ENCODE data around the gene HMGCS2.

Gene HMGCS2

DNA sequence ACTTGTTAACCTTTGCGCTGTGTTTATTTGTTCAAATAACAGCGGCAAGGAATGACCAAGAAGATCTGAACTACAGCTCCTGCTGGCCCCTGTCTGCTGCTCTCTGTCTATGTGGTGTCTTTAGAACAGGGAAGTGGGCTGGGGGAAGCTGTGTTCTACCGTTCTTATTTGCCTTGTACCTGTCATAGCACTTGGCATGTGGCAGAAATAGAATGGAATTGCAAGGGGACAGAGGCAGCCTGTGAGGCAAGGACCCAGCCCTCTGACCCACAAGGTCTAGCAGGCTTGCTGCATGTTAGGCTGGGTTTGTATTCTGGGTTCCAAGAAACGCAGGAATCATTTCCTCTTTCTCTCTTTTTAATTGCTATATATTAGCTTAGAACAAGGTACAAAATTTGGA, 20.7 kb downstream of the HMGCS2 start:
- ChIA-PET POLR2A (interaction anchor here (0.7 to 1.1 kb wide), 2 partner anchors 34 to 36 kb away, joined by 3 read pairs; partner anchors contain the start of gene PHGDH), CTCF (interaction anchor here (1.2 to 1.3 kb wide), 2 partner anchors 14 to 72 kb away, joined by 3 read pairs; no protein-coding TSS in a partner anchor)
- DNase-seq (ENCODE audit: extremely low spot score): no peak
- TF ChIP-seq SUZ12 (IDR thresholded peaks at IDR 0.05): no peak
- no peak for TF ChIP-seq FOXA1 (IDR thresholded peaks at IDR 0.05)
- TF ChIP-seq, protein P1, sequence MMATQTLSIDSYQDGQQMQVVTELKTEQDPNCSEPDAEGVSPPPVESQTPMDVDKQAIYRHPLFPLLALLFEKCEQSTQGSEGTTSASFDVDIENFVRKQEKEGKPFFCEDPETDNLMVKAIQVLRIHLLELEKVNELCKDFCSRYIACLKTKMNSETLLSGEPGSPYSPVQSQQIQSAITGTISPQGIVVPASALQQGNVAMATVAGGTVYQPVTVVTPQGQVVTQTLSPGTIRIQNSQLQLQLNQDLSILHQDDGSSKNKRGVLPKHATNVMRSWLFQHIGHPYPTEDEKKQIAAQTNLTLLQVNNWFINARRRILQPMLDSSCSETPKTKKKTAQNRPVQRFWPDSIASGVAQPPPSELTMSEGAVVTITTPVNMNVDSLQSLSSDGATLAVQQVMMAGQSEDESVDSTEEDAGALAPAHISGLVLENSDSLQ (IDR thresholded peaks at IDR 0.05): no peak
- no peak for TF ChIP-seq CTBP1 (IDR thresholded peaks at IDR 0.05; ENCODE audit: borderline replicate concordance)
- no peak for TF ChIP-seq TARDBP (IDR thresholded peaks at IDR 0.05)
- no peak for TF ChIP-seq LEF1 (IDR thresholded peaks at IDR 0.05; ENCODE audit: borderline replicate concordance)
- TF ChIP-seq NFRKB (IDR thresholded peaks at IDR 0.05): no peak
- no peak for TF ChIP-seq ARNT (IDR thresholded peaks at IDR 0.05)
- no peak for TF ChIP-seq BHLHE40 (IDR thresholded peaks at IDR 0.05; ENCODE audit: borderline replicate concordance)
- no peak for TF ChIP-seq SP1 (IDR thresholded peaks at IDR 0.05)
- no peak for TF ChIP-seq ELF4 (IDR thresholded peaks at IDR 0.05)
- TF ChIP-seq HDGF (IDR thresholded peaks at IDR 0.05; ENCODE audit: borderline replicate concordance): no peak
- TF ChIP-seq FOXK2 (IDR thresholded peaks at IDR 0.05): no peak

DNA sequence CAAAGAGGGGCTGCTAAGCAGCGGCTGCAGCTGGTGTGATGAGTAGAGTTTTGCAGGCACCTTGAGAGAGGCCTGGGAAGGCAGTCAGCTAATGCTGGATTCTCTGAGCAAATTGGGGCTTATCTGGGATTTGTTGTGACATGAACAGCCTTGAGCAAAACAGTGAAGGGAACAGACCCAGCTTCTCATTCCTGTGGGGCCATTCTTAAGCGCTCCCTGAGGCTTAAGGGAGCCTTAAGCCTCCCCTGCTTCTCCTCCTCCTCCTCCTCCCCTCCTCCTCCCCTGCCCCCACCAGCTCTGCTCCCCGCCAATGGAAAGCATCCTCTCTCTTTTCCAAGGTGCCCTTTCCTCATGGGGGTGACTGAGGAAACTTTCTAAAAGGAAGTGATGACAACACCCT, 21.3 kb downstream of the HMGCS2 start:
- POLR2A ChIA-PET: no interaction called here
- CTCF ChIA-PET: interaction anchor here (0.5 to 1.3 kb wide), 3 partner anchors 13 to 267 kb away, joined by 3 to 4 read pairs (median 3); no protein-coding TSS in a partner anchor
- TF ChIP-seq SUZ12 (IDR thresholded peaks at IDR 0.05) (no peak), ELF4 (IDR thresholded peaks at IDR 0.05) (no peak), ARNT (IDR thresholded peaks at IDR 0.05) (no peak), FOXM1 (IDR thresholded peaks at IDR 0.05; ENCODE audit: borderline replicate concordance) (no peak), BHLHE40 (IDR thresholded peaks at IDR 0.05; ENCODE audit: borderline replicate concordance) (no peak), TARDBP (IDR thresholded peaks at IDR 0.05) (no peak), SP1 (IDR thresholded peaks at IDR 0.05) (no peak), CTBP1 (IDR thresholded peaks at IDR 0.05; ENCODE audit: borderline replicate concordance) (no peak), ZNF384 (IDR thresholded peaks at IDR 0.05) (no peak), NFRKB (IDR thresholded peaks at IDR 0.05) (no peak), L3MBTL2 (conservative IDR thresholded peaks at IDR 0.05) (no peak), FOXA1 (IDR thresholded peaks at IDR 0.05) (no peak), HDGF (IDR thresholded peaks at IDR 0.05; ENCODE audit: borderline replicate concordance) (no peak), LEF1 (IDR thresholded peaks at IDR 0.05; ENCODE audit: borderline replicate concordance) (no peak), FOXK2 (IDR thresholded peaks at IDR 0.05) (no peak)
- TF ChIP-seq, protein P1 (IDR thresholded peaks at IDR 0.05): no peak
- no peak for DNase-seq (ENCODE audit: extremely low spot score)

- POLR2A ChIA-PET: interaction anchor here (0.7 to 2.2 kb wide), 3 partner anchors 10 to 33 kb away, joined by 3 to 7 read pairs (median 4); partner anchors contain the start of gene PHGDH
- TF ChIP-seq, protein P1 (IDR thresholded peaks at IDR 0.05): no peak
- TF ChIP-seq BHLHE40 (IDR thresholded peaks at IDR 0.05; ENCODE audit: borderline replicate concordance) (no peak), SP1 (IDR thresholded peaks at IDR 0.05) (no peak), ARNT (IDR thresholded peaks at IDR 0.05) (no peak), FOXM1 (IDR thresholded peaks at IDR 0.05; ENCODE audit: borderline replicate concordance) (no peak), L3MBTL2 (conservative IDR thresholded peaks at IDR 0.05) (no peak), LEF1 (IDR thresholded peaks at IDR 0.05; ENCODE audit: borderline replicate concordance) (no peak), FOXA1 (IDR thresholded peaks at IDR 0.05) (no peak), NFRKB (IDR thresholded peaks at IDR 0.05) (no peak), ELF4 (IDR thresholded peaks at IDR 0.05) (no peak), CTBP1 (IDR thresholded peaks at IDR 0.05; ENCODE audit: borderline replicate concordance) (no peak), TARDBP (IDR thresholded peaks at IDR 0.05) (no peak), FOXK2 (IDR thresholded peaks at IDR 0.05) (no peak), HDGF (IDR thresholded peaks at IDR 0.05; ENCODE audit: borderline replicate concordance) (no peak), ZNF384 (IDR thresholded peaks at IDR 0.05) (no peak), SUZ12 (IDR thresholded peaks at IDR 0.05) (no peak)
- CTCF ChIA-PET: interaction anchor here (0.5 to 1.3 kb wide), 3 partner anchors 20 to 71 kb away, joined by 3 to 7 read pairs (median 6); no protein-coding TSS in a partner anchor
- DNase-seq (ENCODE audit: extremely low spot score): no peak
Observed at GRCh38 chr1:119745034-119745433, 23.7 kb downstream of the HMGCS2 start.

GRCh38 chr1:119744598-119744942, 24.1 kb downstream of the HMGCS2 start:
- POLR2A ChIA-PET: interaction anchor here (0.7 to 2.2 kb wide), 3 partner anchors 9 to 33 kb away, joined by 3 to 7 read pairs (median 4); partner anchors contain the start of gene PHGDH
- no peak for DNase-seq (ENCODE audit: extremely low spot score)
- CTCF ChIA-PET: interaction anchor here (0.6 to 1.5 kb wide), 5 partner anchors 14 to 71 kb away, joined by 3 to 6 read pairs (median 3); no protein-coding TSS in a partner anchor
- TF ChIP-seq SUZ12 (IDR thresholded peaks at IDR 0.05) (no peak), L3MBTL2 (conservative IDR thresholded peaks at IDR 0.05) (0 out of 2 replicates have a peak, but pooled peaks have one; percentile 15)

- CTCF ChIA-PET: interaction anchor here (0.6 to 1.5 kb wide), 13 partner anchors 8 to 297 kb away, joined by 3 to 6 read pairs (median 3); no protein-coding TSS in a partner anchor
- TF ChIP-seq TARDBP (IDR thresholded peaks at IDR 0.05) (no peak), FOXM1 (IDR thresholded peaks at IDR 0.05; ENCODE audit: borderline replicate concordance) (no peak), BHLHE40 (IDR thresholded peaks at IDR 0.05; ENCODE audit: borderline replicate concordance) (no peak), CTBP1 (IDR thresholded peaks at IDR 0.05; ENCODE audit: borderline replicate concordance) (no peak), HDGF (IDR thresholded peaks at IDR 0.05; ENCODE audit: borderline replicate concordance) (no peak), ELF4 (IDR thresholded peaks at IDR 0.05) (no peak), NFRKB (IDR thresholded peaks at IDR 0.05) (no peak), FOXK2 (IDR thresholded peaks at IDR 0.05) (no peak)
- TF ChIP-seq, protein P1 (IDR thresholded peaks at IDR 0.05): no peak
- POLR2A ChIA-PET: interaction anchor here (0.7 to 2.2 kb wide), 2 partner anchors 13 to 32 kb away, joined by 4 to 7 read pairs; partner anchors contain the start of gene PHGDH
- peak; percentile 87 for DNase-seq (ENCODE audit: extremely low spot score)
Observed at GRCh38 chr1:119743776-119744597, 24.7 kb downstream of the HMGCS2 start.
